Lung (tissue), 12 donors: ENCODE measurements around the gene ZNF618. TPM values are rescaled to one million over a fixed set of nuclear protein-coding genes. Genes with fewer than 3 reads are reported as not detected.
A peak's percentile ranks its signal among the peaks of the same experiment; 100 is the strongest.

Experiments
- ATAC-seq: fragments of 200-7000 bp; cut with Tn5 transposase; one replicate; pipeline ENCODE4 v1.9.1; 2020; ENCODE audit warnings: moderate number of reproducible peaks; ENCODE audit not compliant: insufficient read depth, low FRiP score
- DNase-seq, 3 donors: peaks; one replicate each; pipeline ENCODE4 v3.0.0-alpha.2; 2013 to 2017
- H3K27ac ChIP-seq, 2 donors: one replicate each; pipeline ENCODE4 v1.5.1; 2013; ENCODE audit warnings: mild to moderate bottlenecking in 2 of 2, moderate library complexity in 2 of 2, control low read depth in 1 of 2, inconsistent platforms in 1 of 2, low read depth in 1 of 2, low read length in 1 of 2
- H3K27me3 ChIP-seq, 3 donors: one replicate each; pipeline ENCODE4 v1.5.1; 2013; ENCODE audit warnings: low read length in 2 of 3; ENCODE audit not compliant: control insufficient read depth in 3 of 3, insufficient read depth in 3 of 3
- H3K36me3 ChIP-seq, 4 donors: one replicate each; pipeline ENCODE4 v1.5.1; 2013; ENCODE audit warnings: low read length in 4 of 4, mild to moderate bottlenecking in 1 of 4, moderate library complexity in 1 of 4; ENCODE audit not compliant: control insufficient read depth in 4 of 4, insufficient read depth in 4 of 4
- H3K4me1 ChIP-seq, 5 donors: one replicate each; pipeline ENCODE4 v1.5.1; 2013; ENCODE audit warnings: low read length in 5 of 5, mild to moderate bottlenecking in 2 of 5, moderate library complexity in 1 of 5; ENCODE audit not compliant: control insufficient read depth in 5 of 5, insufficient read depth in 5 of 5
- H3K4me3 ChIP-seq: one replicate; pipeline ENCODE4 v1.5.1; 2013; ENCODE audit warnings: mild to moderate bottlenecking, control low read depth, moderate library complexity
- H3K9ac ChIP-seq, 2 donors: one replicate each; pipeline ENCODE4 v1.5.1; 2013; ENCODE audit warnings: low read length in 2 of 2, control low read depth in 1 of 2; ENCODE audit not compliant: insufficient read depth in 1 of 2
- H3K9me3 ChIP-seq, 4 donors: one replicate each; pipeline ENCODE4 v1.5.1; 2013; ENCODE audit warnings: low read length in 3 of 4, mild to moderate bottlenecking in 1 of 4, moderate library complexity in 1 of 4; ENCODE audit not compliant: control insufficient read depth in 4 of 4, insufficient read depth in 3 of 4
- CTCF ChIP-seq: IDR thresholded peaks from 2 replicates; pipeline ENCODE4 v1.5.1; 2012; ENCODE audit warnings: mild to moderate bottlenecking; ENCODE audit errors: control extremely low read depth, extremely low read depth
- WGBS, 2 donors: extraction: QIAGEN DNeasy Blood & Tissue Kit; methylation state at CpG; one replicate each; pipeline ENCODE4 v1.1.7; 2013; 5-methylcytosine and 5-hydroxymethylcytosine counted together
- polyA plus RNA-seq, 2 donors: library from polyadenylated mRNA; stranded (reverse); fragments of 200-250 nt; gene quantifications; one replicate each; pipeline ENCODE4 v1.2.1, GENCODE V29; 2013
- total RNA-seq, 2 donors: library from RNA; depleted of rRNA in 1 of 2; stranded (reverse); fragments of >200 nt in 1 of 2; gene quantifications; one replicate each; pipeline ENCODE4 v1.2.1, GENCODE V29; 2014 to 2021
- donor health status: control.
- donor health status: control.
- donor health status: Bipolar disorder and iron deficiency.
- donor health status: healthy.
- donor health status: DM: yes; HTN: yes; CAD: no.

ZNF618 gene
- total and polyA plus RNA-seq, 4 donors: 1.6 to 16.3 (median 6.0) TPM

DNA sequence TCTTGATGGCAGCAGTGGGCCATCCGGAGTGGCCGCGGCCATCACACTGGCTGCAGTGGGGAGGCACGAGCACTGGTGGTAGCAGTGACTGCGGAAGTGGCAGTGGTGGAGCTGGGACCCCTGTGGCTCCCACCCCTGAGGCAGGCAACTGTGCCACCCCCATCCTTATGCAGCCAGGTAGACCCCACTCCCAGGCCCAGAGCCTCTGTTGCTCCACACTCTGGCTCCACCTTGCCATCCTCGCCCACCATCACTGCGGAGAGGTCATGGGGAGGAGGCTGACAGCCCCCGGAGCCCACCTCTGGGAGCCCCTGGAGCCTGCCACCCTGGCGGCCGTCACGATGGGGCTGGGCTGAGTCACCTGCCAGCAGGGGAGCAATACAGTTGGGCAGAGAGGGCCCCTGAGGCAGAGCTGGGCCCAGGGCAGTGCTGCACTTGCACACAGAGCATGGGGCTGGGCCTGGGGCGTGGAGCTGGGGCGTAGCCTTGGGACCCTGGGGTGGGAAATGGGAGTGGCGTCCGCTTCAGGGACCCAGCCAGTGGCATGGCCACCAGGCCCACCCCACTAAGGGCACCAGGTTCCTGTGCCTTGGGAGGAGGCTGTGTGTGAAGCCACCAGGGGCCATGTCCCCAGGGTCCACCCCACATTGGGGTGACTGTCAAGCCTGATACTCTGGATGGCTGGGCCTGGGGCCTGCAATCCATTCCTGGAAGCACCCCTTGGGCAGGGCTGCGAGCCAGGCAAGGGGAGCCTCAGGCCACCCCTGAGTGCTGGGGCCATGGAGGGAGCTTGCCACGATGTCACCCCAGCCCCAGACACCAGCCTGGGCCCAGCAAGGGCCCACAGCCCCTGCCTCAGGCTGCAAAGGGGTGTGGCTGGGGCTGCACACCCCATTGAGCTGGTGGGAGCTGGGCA, 194.3 kb downstream of the ZNF618 start:
- no peaks in the 10 kb centered on the region for H3K9me3 ChIP-seq
- no peaks in the 10 kb centered on the region for H3K36me3 ChIP-seq
- WGBS, 2 donors: 90 to 92% methylated on average over 17 of the region's 17 CpGs
- ATAC-seq (no peak), DNase-seq (no peak)
- no peak for TF ChIP-seq CTCF
- no peak overlapping the region for H3K9ac ChIP-seq
- no peak overlapping the region for H3K27ac ChIP-seq
- H3K27me3 ChIP-seq: peaks cover 0 to 2% (median 0%) of the 10 kb centered on the region in 3 donors
- peaks cover 0 to 14% (median 5%) of the 10 kb centered on the region in 5 donors for H3K4me1 ChIP-seq
- H3K4me3 ChIP-seq: no peak overlapping the region

- Histone ChIP-seq H3K27ac (no peak overlapping the region), H3K4me1 (peaks cover 0 to 14% (median 5%) of the 10 kb centered on the region in 5 donors), H3K9me3 (no peaks in the 10 kb centered on the region), H3K27me3 (peaks cover 0 to 2% (median 0%) of the 10 kb centered on the region in 3 donors), H3K4me3 (no peak overlapping the region), H3K36me3 (no peaks in the 10 kb centered on the region), H3K9ac (no peak overlapping the region)
- DNase-seq (no peak), ATAC-seq (no peak)
- 74 to 88% methylated on average over 7 of the region's 7 CpGs for WGBS, 2 donors
- TF ChIP-seq CTCF: no peak
Measured at GRCh38 chr9:114071197-114071795, 195.2 kb downstream of the ZNF618 start.

- Histone ChIP-seq H3K36me3 (no peaks in the 10 kb centered on the region), H3K4me1 (peaks cover 0 to 14% (median 5%) of the 10 kb centered on the region in 5 donors), H3K27ac (no peak overlapping the region), H3K4me3 (no peak overlapping the region), H3K9me3 (no peaks in the 10 kb centered on the region), H3K9ac (no peak overlapping the region), H3K27me3 (peaks cover 0 to 2% (median 0%) of the 10 kb centered on the region in 3 donors)
- DNase-seq: peak; percentile 46 to 77 (median 66)
- no peak for ATAC-seq
- WGBS, 2 donors: 68 to 85% methylated on average over 14 of the region's 14 CpGs
- TF ChIP-seq CTCF: no peak
Measured at GRCh38 chr9:114072184-114073140, 196.4 kb downstream of the ZNF618 start.
